Fibroblast of skin of left biceps (primary cell): ENCODE measurements around the gene ASTN1.

Experiments
- DNase-seq, 2 experiments: peaks; one replicate each; pipeline ENCODE4 v3.0.0-alpha.2; 2013; ENCODE audit warnings: low read depth in 2 of 2

Gene ASTN1

GRCh38 chr1:176838276-176838995 is 326.1 kb downstream of the ASTN1 start:
- DNase-seq, result no peak

- DNase-seq, result no peak
These were observed 326.8 kb downstream of the ASTN1 start for GRCh38 chr1:176837708-176838107.

GRCh38 chr1:176831150-176831549 is 333.4 kb downstream of the ASTN1 start:
- no peak for DNase-seq

- no peak for DNase-seq
These were observed 335.3 kb downstream of the ASTN1 start for GRCh38 chr1:176829261-176829660.

- DNase-seq, result no peak
These were observed 338.2 kb downstream of the ASTN1 start for GRCh38 chr1:176826265-176826664.

GRCh38 chr1:176820391-176821031 is 344.0 kb downstream of the ASTN1 start:
- DNase-seq, result peak; percentile 33 to 45

- no peak for DNase-seq
These were observed 348.3 kb downstream of the ASTN1 start for GRCh38 chr1:176816232-176816631.

- DNase-seq, result no peak
These were observed 348.9 kb downstream of the ASTN1 start for GRCh38 chr1:176815621-176816020.

- DNase-seq, result no peak
These were observed 352.8 kb downstream of the ASTN1 start for GRCh38 chr1:176811511-176812288.

- DNase-seq, result no peak
These were observed 355.2 kb downstream of the ASTN1 start for GRCh38 chr1:176809292-176809691.
